Testis (tissue), 2 donors: ENCODE results near the gene BLOC1S3.

Source experiments
- CTCF ChIP-seq, 3 experiments: fragments of 450-650 bp in 2 of 3; fragments of 200-600 bp in 1 of 3; sonication (generic) in 1 of 3; IDR thresholded peaks; one replicate each; pipeline ENCODE4 v1.5.1; 2016 to 2019; ENCODE audit warnings: antibody characterized with exemption in 3 of 3, mild to moderate bottlenecking in 2 of 3, moderate library complexity in 1 of 3
- POLR2A ChIP-seq: fragments of 450-650 bp; IDR thresholded peaks from one replicate; pipeline ENCODE4 v1.6.1; 2017; ENCODE audit warnings: antibody characterized with exemption, mild to moderate bottlenecking, moderate library complexity

GRCh38 chr19:45146741-45147205 lies 31.8 kb upstream of the BLOC1S3 start:
- TF ChIP-seq CTCF (IDR thresholded peaks at IDR 0.05) (no peak), POLR2A (no peak)
